HL-60 (cell line): Measurements from ENCODE around the gene FCRLA.
"Not testable (repeated sequence)": the region's sequence is repeated elsewhere in the genome, so short reads cannot be mapped to it uniquely, and the experiment has no call there.

ENCODE experiments used
- POLR2AphosphoS5 ChIP-seq: IDR thresholded peaks from 2 replicates; pipeline ENCODE4 v1.6.1; 2012; ENCODE audit warnings: low read depth
- TF ChIP-seq, protein P1 (sequence below): IDR thresholded peaks from one replicate; pipeline ENCODE4 v1.5.1; 2011; ENCODE audit warnings: low read length, control low read depth, inconsistent platforms; ENCODE audit not compliant: insufficient read depth

DNA sequence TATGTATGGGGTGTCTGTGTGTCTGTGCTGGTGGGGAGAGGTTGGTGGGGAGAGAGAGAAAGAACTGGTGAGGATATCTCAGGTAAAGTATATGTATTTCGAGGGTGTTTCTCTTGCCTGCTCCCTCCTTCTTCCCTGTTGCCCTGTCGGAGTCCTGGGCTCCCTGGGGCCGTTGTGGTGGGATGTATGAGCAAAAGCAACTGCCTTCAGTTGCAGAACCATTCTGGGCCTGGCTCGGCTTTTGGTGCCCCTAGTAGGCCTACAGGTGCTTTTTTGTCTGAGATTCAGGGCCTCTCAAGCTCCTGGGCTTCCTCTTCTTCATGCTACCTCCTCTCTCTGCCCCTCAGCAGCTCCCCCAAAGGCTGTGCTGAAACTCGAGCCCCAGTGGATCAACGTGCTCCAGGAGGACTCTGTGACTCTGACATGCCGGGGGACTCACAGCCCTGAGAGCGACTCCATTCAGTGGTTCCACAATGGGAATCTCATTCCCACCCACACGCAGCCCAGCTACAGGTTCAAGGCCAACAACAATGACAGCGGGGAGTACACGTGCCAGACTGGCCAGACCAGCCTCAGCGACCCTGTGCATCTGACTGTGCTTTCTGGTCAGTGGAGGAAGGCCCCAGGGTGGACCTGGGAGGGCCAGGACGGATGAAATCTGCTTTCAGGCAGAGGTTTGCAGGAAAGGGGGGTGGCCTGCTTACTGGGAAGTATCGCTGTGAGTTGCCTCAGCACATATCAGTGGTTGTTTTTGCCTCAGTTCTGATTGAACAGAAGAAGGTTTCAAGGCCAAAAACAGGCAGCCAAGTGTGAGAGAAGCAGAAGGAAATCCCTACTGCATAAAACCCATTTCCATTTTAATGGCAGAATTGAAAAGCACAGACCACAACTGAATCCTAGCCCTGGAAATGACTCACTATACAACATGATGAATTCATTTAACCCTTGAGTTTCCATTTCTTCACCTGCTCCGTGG lies 35.7 kb upstream of the FCRLA start:
- TF ChIP-seq POLR2AphosphoS5 = not testable (repeated sequence)
- TF ChIP-seq, protein P1, sequence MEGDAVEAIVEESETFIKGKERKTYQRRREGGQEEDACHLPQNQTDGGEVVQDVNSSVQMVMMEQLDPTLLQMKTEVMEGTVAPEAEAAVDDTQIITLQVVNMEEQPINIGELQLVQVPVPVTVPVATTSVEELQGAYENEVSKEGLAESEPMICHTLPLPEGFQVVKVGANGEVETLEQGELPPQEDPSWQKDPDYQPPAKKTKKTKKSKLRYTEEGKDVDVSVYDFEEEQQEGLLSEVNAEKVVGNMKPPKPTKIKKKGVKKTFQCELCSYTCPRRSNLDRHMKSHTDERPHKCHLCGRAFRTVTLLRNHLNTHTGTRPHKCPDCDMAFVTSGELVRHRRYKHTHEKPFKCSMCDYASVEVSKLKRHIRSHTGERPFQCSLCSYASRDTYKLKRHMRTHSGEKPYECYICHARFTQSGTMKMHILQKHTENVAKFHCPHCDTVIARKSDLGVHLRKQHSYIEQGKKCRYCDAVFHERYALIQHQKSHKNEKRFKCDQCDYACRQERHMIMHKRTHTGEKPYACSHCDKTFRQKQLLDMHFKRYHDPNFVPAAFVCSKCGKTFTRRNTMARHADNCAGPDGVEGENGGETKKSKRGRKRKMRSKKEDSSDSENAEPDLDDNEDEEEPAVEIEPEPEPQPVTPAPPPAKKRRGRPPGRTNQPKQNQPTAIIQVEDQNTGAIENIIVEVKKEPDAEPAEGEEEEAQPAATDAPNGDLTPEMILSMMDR = not testable (repeated sequence)
